ENCODE measurements around the gene CFAP20DC. TPM values are rescaled to one million over a fixed set of nuclear protein-coding genes. Genes with fewer than 3 reads are reported as not detected.

The CFAP20DC gene
- total and polyA plus RNA-seq, 2 of the 13 experiments (the other 11 are each of a cell fraction or from before 2014, with no cell fraction given) = not detected

GRCh38 chr3:58993547-58993946 lies 56.3 kb downstream of the CFAP20DC start:
- FAIRE-seq = no peak
- TF ChIP-seq PRPF4 (IDR thresholded peaks at IDR 0.05; ENCODE audit: low read depth, low read length, poor library complexity, severe bottlenecking) (no peak), ZUFSP (CRISPR knock-in tag; IDR thresholded peaks at IDR 0.05; ENCODE audit: borderline replicate concordance) (no peak), ZBTB21 (CRISPR knock-in tag; IDR thresholded peaks at IDR 0.05) (no peak), SNAPC2 (CRISPR knock-in tag; IDR thresholded peaks at IDR 0.05) (no peak), ZNF782 (CRISPR knock-in tag; IDR thresholded peaks at IDR 0.05; ENCODE audit: borderline replicate concordance) (no peak), ZNF12 (CRISPR knock-in tag; IDR thresholded peaks at IDR 0.05) (no peak), NFAT5 (CRISPR knock-in tag; IDR thresholded peaks at IDR 0.05) (no peak), EZH2 (conservative IDR thresholded peaks at IDR 0.05; ENCODE audit: low read depth, low read length) (no peak), HMG20B (CRISPR knock-in tag; conservative IDR thresholded peaks at IDR 0.05) (no peak), ZFP1 (CRISPR knock-in tag; IDR thresholded peaks at IDR 0.05) (no peak), ZFAT (CRISPR knock-in tag; conservative IDR thresholded peaks at IDR 0.05) (no peak), ZNF580 (CRISPR knock-in tag; IDR thresholded peaks at IDR 0.05; ENCODE audit: borderline replicate concordance, low read depth) (no peak), CTCF (CRISPR knock-in tag; IDR thresholded peaks at IDR 0.05) (no peak), SSRP1 (CRISPR knock-in tag; IDR thresholded peaks at IDR 0.05) (no peak), NFE2L2 (IDR thresholded peaks at IDR 0.05; ENCODE audit: low read length) (no peak), MED1 (CRISPR knock-in tag; IDR thresholded peaks at IDR 0.05) (no peak), FOXM1 (CRISPR knock-in tag; IDR thresholded peaks at IDR 0.05) (no peak), ZNF7 (CRISPR knock-in tag; IDR thresholded peaks at IDR 0.05) (no peak), HNRNPK (IDR thresholded peaks at IDR 0.05; ENCODE audit: low read depth, low read length, poor library complexity, severe bottlenecking) (no peak)
- no peaks in the 10 kb centered on the region for H3K79me2 ChIP-seq (ENCODE audit: insufficient read depth, low read length)
- ATAC-seq = no peak
- no peaks in the 10 kb centered on the region for H3K36me3 ChIP-seq (replicated peaks in 1 of 2; ENCODE audit: control insufficient read depth in 1 of 2, insufficient read depth in 2 of 2, low read length in 2 of 2)
- no peaks in the 10 kb centered on the region for H3K4me1 ChIP-seq (ENCODE audit: insufficient read depth, low read length)
- no peaks in the 10 kb centered on the region for H3K9me3 ChIP-seq (ENCODE audit: low read length)
- H3K4me3 ChIP-seq (replicated peaks in 1 of 3; ENCODE audit: insufficient read depth in 1 of 3, low read depth in 2 of 3, low read length in 3 of 3) = no peak overlapping the region
- ChIA-PET CTCF (ENCODE audit: low intra/inter-chr PET ratio, low total read pairs) (no interaction called here), POLR2A (no interaction called here)
- intact Hi-C loops (cut with micrococcal nuclease; ENCODE audit: unreplicated experiment) (no loop called here), in situ Hi-C loops (cut with HindIII; ENCODE audit: extremely low pct_ligation_motif_present, low pct_unique_long_range_greater_than_20kb) (no loop called here)
- H3K27me3 ChIP-seq (ENCODE audit: control insufficient read depth in 1 of 2, insufficient read depth in 2 of 2, low read length in 2 of 2) = no peaks in the 10 kb centered on the region; a peak in 1 of 5 replicates
- H4K20me1 ChIP-seq (ENCODE audit: insufficient read depth, low read length) = no peaks in the 10 kb centered on the region
- no peak overlapping the region for H3K9ac ChIP-seq (ENCODE audit: insufficient read depth, low read depth, low read length)
- 24% methylated on average over 2 of the region's 2 CpGs for WGBS (ENCODE audit: low lambda C conversion rate)
- no peak overlapping the region for H3K27ac ChIP-seq (ENCODE audit: extremely low read length, insufficient read depth, low read length)
- no peak overlapping the region for H2AFZ ChIP-seq (ENCODE audit: low read length)
- DNase-seq (ENCODE audit: low spot score) = no peak
- BruUV-seq (replicated peaks) = no TSS peak
- no peak overlapping the region for H3K4me2 ChIP-seq (ENCODE audit: low read depth, low read length)

Measured in HepG2 (cell line).